Tibial nerve (tissue), 4 donors: ENCODE measurements around the gene NPIPA7. TPM values are rescaled to one million over a fixed set of nuclear protein-coding genes. Genes with fewer than 3 reads are reported as not detected.

Source experiments
- small RNA-seq: library from RNA; depleted of rRNA; stranded (forward); fragments of <200 nt; gene quantifications from one replicate; pipeline ENCODE3, GENCODE V24; 2016
- total RNA-seq, 4 donors: library from RNA; depleted of rRNA; stranded (reverse); fragments of >200 nt; gene quantifications; one replicate each; pipeline ENCODE4 v1.1.0, GENCODE V29; 2016

NPIPA7 gene
- total RNA-seq, 4 donors from 2014 or later, result 1.3 to 7.5 TPM; not detected in 2

Small RNA genes lying within 50 kb of the gene (small RNA-seq; reads per million reads assigned to genes)
- not detected for gene AC138969.3
- gene MIR6511A3, result not detected
- gene MIR6770-2, result not detected

Other genes starting within 250 kb of the NPIPA7 start
- 1 to 10 TPM in 1 of 4 donors, under 1 TPM in 3; 0.20 to 7.0 (median 0.66) TPM for gene ABCC6, start 155.6 kb upstream of the NPIPA7 start, total RNA-seq
- gene NOMO3, start 146.6 kb upstream of the NPIPA7 start, total RNA-seq, result 10 to 100 TPM; 21.8 to 79.5 (median 52.8) TPM